Tibial artery (tissue), 4 donors: ENCODE results near the gene RALGAPA2.

Experiments used
- DNase-seq, 2 donors: peaks; one replicate each; pipeline ENCODE4 v3.0.0-alpha.2; 2019
- H3K27ac ChIP-seq, 2 donors: fragments of 200-600 bp; sonication (generic) in 1 of 2; 1 replicate in 1 of 2; 2 replicates in 1 of 2; pipeline ENCODE4 v1.5.1; 2018 to 2019; ENCODE audit warnings: mild to moderate bottlenecking in 1 of 2
- H3K27me3 ChIP-seq, 2 donors: fragments of 200-600 bp; sonication (generic) in 1 of 2; one replicate each; pipeline versions ENCODE4 v1.5.1 to v1.6.0; 2016 to 2019
- H3K36me3 ChIP-seq, 3 donors: fragments of 200-600 bp; sonication (generic) in 2 of 3; one replicate each; pipeline ENCODE4 v1.5.1; 2016 to 2019; ENCODE audit warnings: mild to moderate bottlenecking in 2 of 3
- H3K4me1 ChIP-seq, 4 donors: fragments of 200-600 bp; sonication (generic) in 2 of 4; 1 replicate in 3 of 4; 2 replicates in 1 of 4; pipeline ENCODE4 v1.5.1; 2016 to 2019
- H3K4me3 ChIP-seq, 2 donors: fragments of 200-600 bp; sonication (generic) in 1 of 2; 1 replicate in 1 of 2; 2 replicates in 1 of 2; pipeline ENCODE4 v1.5.1; 2018 to 2019; ENCODE audit warnings: mild to moderate bottlenecking in 2 of 2
- H3K9me3 ChIP-seq, 3 donors: fragments of 200-600 bp; sonication (generic) in 1 of 3; one replicate each; pipeline ENCODE4 v1.5.1; 2016 to 2019
- CTCF ChIP-seq, 2 experiments: fragments of 200-600 bp in 1 of 2; fragments of 450-650 bp in 1 of 2; IDR thresholded peaks; one replicate each; pipeline ENCODE4 v1.5.1; 2017 to 2019; ENCODE audit warnings: antibody characterized with exemption in 2 of 2, mild to moderate bottlenecking in 1 of 2, moderate library complexity in 1 of 2
- intact Hi-C: fragments of 100-400 bp; cut with DNase I; formaldehyde crosslinking; loops from one replicate; pipeline ENCODE4 v1.15.0; 2023; ENCODE audit warnings: low total_unique reads

RALGAPA2 gene

GRCh38 chr20:20404633-20405032, 307.8 kb downstream of the RALGAPA2 start:
- no peak for DNase-seq
- no peaks in the 10 kb centered on the region for H3K9me3 ChIP-seq
- intact Hi-C loops = no loop called here
- no peaks in the 10 kb centered on the region for H3K27me3 ChIP-seq
- peaks cover 0 to 27% (median 4%) of the 10 kb centered on the region in 3 donors for H3K36me3 ChIP-seq
- H3K4me3 ChIP-seq = no peak overlapping the region
- no peak for TF ChIP-seq CTCF (IDR thresholded peaks at IDR 0.05)
- no peak overlapping the region for H3K27ac ChIP-seq
- no peaks in the 10 kb centered on the region for H3K4me1 ChIP-seq

GRCh38 chr20:20401991-20402390, 310.5 kb downstream of the RALGAPA2 start:
- Histone ChIP-seq H3K9me3 (no peaks in the 10 kb centered on the region), H3K36me3 (peaks cover 0 to 22% (median 12%) of the 10 kb centered on the region in 3 donors), H3K4me1 (no peaks in the 10 kb centered on the region), H3K27ac (no peak overlapping the region), H3K27me3 (no peaks in the 10 kb centered on the region), H3K4me3 (no peak overlapping the region)
- intact Hi-C loops = no loop called here
- no peak for DNase-seq
- TF ChIP-seq CTCF (IDR thresholded peaks at IDR 0.05) = no peak

DNA sequence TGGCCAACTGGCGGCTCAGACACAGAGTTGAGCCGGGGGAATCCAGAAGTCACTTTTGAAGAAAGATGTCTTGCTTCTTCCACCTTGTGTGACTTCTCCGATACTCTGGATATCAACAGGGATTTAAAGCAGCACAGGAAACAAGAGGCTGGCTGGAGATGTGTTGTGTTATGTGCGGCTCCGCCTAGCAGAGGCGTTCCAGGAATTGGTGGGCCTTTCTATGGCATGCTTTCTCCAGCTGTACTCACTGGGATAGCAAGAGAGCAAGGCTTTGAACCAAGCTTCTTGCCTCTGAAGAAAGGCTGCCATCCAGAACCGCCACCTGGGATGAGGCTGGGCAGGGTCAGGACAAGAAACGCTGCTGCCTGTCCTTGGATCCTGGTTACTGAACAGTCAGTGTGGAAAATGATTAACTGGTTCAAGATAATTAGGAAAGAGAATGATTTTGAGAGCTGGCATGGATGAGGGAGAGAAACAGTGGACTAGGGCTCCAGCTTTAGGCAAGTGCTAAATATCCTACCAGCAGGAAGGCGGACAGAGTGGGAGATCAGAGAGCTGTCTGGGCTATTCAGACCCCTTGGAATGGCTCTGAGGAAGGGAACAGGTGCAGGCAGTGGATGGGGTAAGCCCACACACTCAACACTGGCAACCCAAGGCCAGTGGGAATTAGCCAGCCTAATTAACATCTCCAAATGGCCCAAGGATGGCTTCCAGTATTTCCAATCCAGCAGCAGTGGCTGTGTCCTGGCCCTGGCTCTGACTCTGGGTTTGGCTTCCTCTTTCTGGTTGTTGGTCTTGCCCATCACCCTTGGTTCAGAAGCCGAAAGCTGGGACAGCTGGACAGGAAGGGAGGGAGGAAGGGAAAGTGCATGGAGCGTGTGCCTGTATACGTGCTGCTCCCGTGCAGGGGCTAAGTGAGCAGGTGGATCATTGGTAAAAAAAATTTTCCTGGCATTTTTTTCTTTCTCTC, 312.6 kb downstream of the RALGAPA2 start:
- H3K27me3 ChIP-seq = no peaks in the 10 kb centered on the region
- intact Hi-C loops = no loop called here

DNA sequence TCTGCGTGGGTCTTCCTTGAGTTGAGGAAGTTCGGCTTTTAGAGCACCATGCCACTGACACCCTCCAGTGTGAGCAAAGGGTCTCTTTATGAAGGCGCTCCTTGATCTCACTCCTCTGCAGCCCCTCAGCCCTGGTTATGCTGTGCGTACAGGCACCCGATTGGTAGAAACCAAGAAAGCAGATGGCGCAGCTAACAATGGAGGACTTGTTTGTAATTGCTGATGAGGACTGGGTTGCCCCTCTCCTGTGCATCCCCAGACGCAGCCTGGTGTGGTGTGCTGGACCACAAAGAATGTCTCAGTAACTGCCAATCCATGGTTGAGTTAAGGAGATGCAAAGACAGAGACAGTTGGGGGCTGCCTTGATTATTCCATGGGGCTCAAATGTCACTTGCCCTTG, 314.3 kb downstream of the RALGAPA2 start:
- peaks cover 0 to 36% (median 24%) of the 10 kb centered on the region in 3 donors for H3K36me3 ChIP-seq
- no peaks in the 10 kb centered on the region for H3K27me3 ChIP-seq
- intact Hi-C loops = no loop called here
- H3K9me3 ChIP-seq = no peaks in the 10 kb centered on the region
- no peak overlapping the region for H3K27ac ChIP-seq
- no peak for DNase-seq
- no peak for TF ChIP-seq CTCF (IDR thresholded peaks at IDR 0.05)
- H3K4me1 ChIP-seq = no peaks in the 10 kb centered on the region
- no peak overlapping the region for H3K4me3 ChIP-seq

More for the DNA sequence above, 312.6 kb downstream of the RALGAPA2 start:
- TF ChIP-seq CTCF (IDR thresholded peaks at IDR 0.05) = no peak
- Histone ChIP-seq H3K36me3 (peaks cover 0 to 32% (median 20%) of the 10 kb centered on the region in 3 donors), H3K4me3 (no peak overlapping the region), H3K4me1 (no peaks in the 10 kb centered on the region), H3K9me3 (no peaks in the 10 kb centered on the region), H3K27ac (no peak overlapping the region)
- peak in 1 of 2 donors; percentile 27 for DNase-seq

GRCh38 chr20:20396794-20397193, 315.6 kb downstream of the RALGAPA2 start:
- no peaks in the 10 kb centered on the region for H3K4me1 ChIP-seq
- DNase-seq = no peak
- H3K4me3 ChIP-seq = no peak overlapping the region
- intact Hi-C loops = no loop called here
- no peak for TF ChIP-seq CTCF (IDR thresholded peaks at IDR 0.05)
- H3K9me3 ChIP-seq = no peaks in the 10 kb centered on the region
- no peak overlapping the region for H3K27ac ChIP-seq
- H3K36me3 ChIP-seq = peaks cover 0 to 49% (median 35%) of the 10 kb centered on the region in 3 donors
- no peaks in the 10 kb centered on the region for H3K27me3 ChIP-seq
